Kidney epithelial cell (primary cell): ENCODE measurements around the gene CRYBG1. TPM values are rescaled to one million over a fixed set of nuclear protein-coding genes. Genes with fewer than 3 reads are reported as not detected.

Source experiments
- DNase-seq: peaks from one replicate; pipeline ENCODE4 v3.0.0-alpha.2; 2010; ENCODE audit warnings: low read depth
- H3K27me3 ChIP-seq: 2 replicates; pipeline ENCODE4 v1.6.0; 2011; ENCODE audit warnings: low read length; ENCODE audit not compliant: control insufficient read depth, insufficient read depth
- H3K36me3 ChIP-seq: 2 replicates; pipeline ENCODE4 v1.5.1; 2011; ENCODE audit warnings: low read length; ENCODE audit not compliant: control insufficient read depth, insufficient read depth
- H3K4me3 ChIP-seq: 2 replicates; pipeline ENCODE4 v1.5.1; 2011; ENCODE audit warnings: low read depth, mild to moderate bottlenecking, control low read depth, low read length
- CTCF ChIP-seq: IDR thresholded peaks from 2 replicates; pipeline ENCODE4 v1.5.1; 2011; ENCODE audit warnings: mild to moderate bottlenecking, moderate library complexity, low read length, control low read depth, inconsistent platforms; ENCODE audit not compliant: insufficient read depth, poor library complexity, severe bottlenecking
- total RNA-seq: library from RNA; depleted of rRNA; stranded (reverse); fragments of >200 nt; gene quantifications from 2 replicates; pipeline ENCODE4 v1.2.3, GENCODE V29; 2015

CRYBG1 gene
- total RNA-seq, 1 donor from 2014 or later: 4.4 TPM

- Histone ChIP-seq H3K36me3 (no peaks in the 10 kb centered on the region), H3K27me3 (no peaks in the 10 kb centered on the region), H3K4me3 (no peak overlapping the region)
- no peak for DNase-seq
- no peak for TF ChIP-seq CTCF
Observed at GRCh38 chr6:106477790-106478189, 117.3 kb downstream of the CRYBG1 start.

- no peak for DNase-seq
Observed at GRCh38 chr6:106486236-106486635, 125.7 kb downstream of the CRYBG1 start.

GRCh38 chr6:106488494-106489370 lies 128.2 kb downstream of the CRYBG1 start:
- no peak for DNase-seq
- TF ChIP-seq CTCF: no peak
- H3K4me3 ChIP-seq: no peak overlapping the region

More at GRCh38 chr6:106486236-106486635, 125.7 kb downstream of the CRYBG1 start:
- no peak for TF ChIP-seq CTCF
- no peaks in the 10 kb centered on the region for H3K27me3 ChIP-seq
- no peaks in the 10 kb centered on the region for H3K36me3 ChIP-seq
- H3K4me3 ChIP-seq: no peak overlapping the region

GRCh38 chr6:106490030-106490429 lies 129.5 kb downstream of the CRYBG1 start:
- Histone ChIP-seq H3K4me3 (no peak overlapping the region), H3K27me3 (no peaks in the 10 kb centered on the region), H3K36me3 (no peaks in the 10 kb centered on the region)
- TF ChIP-seq CTCF: no peak
- no peak for DNase-seq

More at GRCh38 chr6:106488494-106489370, 128.2 kb downstream of the CRYBG1 start:
- Histone ChIP-seq H3K36me3 (no peaks in the 10 kb centered on the region), H3K27me3 (no peaks in the 10 kb centered on the region)

- H3K36me3 ChIP-seq: no peaks in the 10 kb centered on the region
- no peaks in the 10 kb centered on the region for H3K27me3 ChIP-seq
- no peak for DNase-seq
- TF ChIP-seq CTCF: no peak
- H3K4me3 ChIP-seq: no peak overlapping the region
Observed at GRCh38 chr6:106490436-106490835, 129.9 kb downstream of the CRYBG1 start.

- no peak overlapping the region for H3K4me3 ChIP-seq
- H3K27me3 ChIP-seq: no peaks in the 10 kb centered on the region
- DNase-seq: no peak
- no peaks in the 10 kb centered on the region for H3K36me3 ChIP-seq
- no peak for TF ChIP-seq CTCF
Observed at GRCh38 chr6:106490974-106491373, 130.5 kb downstream of the CRYBG1 start.
